Spleen (tissue), 11 donors: ENCODE results near the gene PLPP1. TPM values are rescaled to one million over a fixed set of nuclear protein-coding genes. Genes with fewer than 3 reads are reported as not detected.

ENCODE experiments used
- DNase-seq: peaks from one replicate; pipeline ENCODE4 v3.0.0-alpha.2; 2020
- H3K27ac ChIP-seq, 8 donors: fragments of 200-600 bp; sonication (generic) in 7 of 8; 1 replicate in 4 of 8; 2 replicates in 4 of 8; pipeline versions ENCODE4 v1.5.0 to v1.8.0; 2016 to 2021; ENCODE audit warnings: inconsistent platforms in 4 of 8, mild to moderate bottlenecking in 4 of 8, moderate library complexity in 1 of 8
- H3K27me3 ChIP-seq, 7 donors: fragments of 200-600 bp; sonication (generic) in 6 of 7; replicated peaks in 1 of 7; 1 replicate in 4 of 7; 2 replicates in 3 of 7; pipeline versions ENCODE4 v1.5.0 to v1.8.0; 2016 to 2021; ENCODE audit warnings: inconsistent platforms in 3 of 7, mild to moderate bottlenecking in 1 of 7
- H3K36me3 ChIP-seq, 6 donors: fragments of 200-600 bp; sonication (generic) in 5 of 6; 1 replicate in 4 of 6; 2 replicates in 2 of 6; pipeline versions ENCODE4 v1.5.0 to v1.8.0; 2016 to 2021; ENCODE audit warnings: inconsistent platforms in 2 of 6
- H3K4me1 ChIP-seq, 6 donors: fragments of 200-600 bp; sonication (generic) in 5 of 6; 1 replicate in 3 of 6; 2 replicates in 3 of 6; pipeline versions ENCODE4 v1.5.0 to v1.8.0; 2016 to 2021; ENCODE audit warnings: inconsistent platforms in 3 of 6
- H3K4me3 ChIP-seq, 8 donors: fragments of 200-600 bp; sonication (generic) in 7 of 8; 1 replicate in 4 of 8; 2 replicates in 4 of 8; pipeline versions ENCODE4 v1.5.0 to v1.8.0; 2016 to 2021; ENCODE audit warnings: inconsistent platforms in 4 of 8, mild to moderate bottlenecking in 4 of 8, moderate library complexity in 2 of 8
- H3K9me3 ChIP-seq, 8 donors: fragments of 200-600 bp; sonication (generic) in 7 of 8; 1 replicate in 4 of 8; 2 replicates in 4 of 8; pipeline versions ENCODE4 v1.5.0 to v1.8.0; 2016 to 2021; ENCODE audit warnings: inconsistent platforms in 4 of 8
- POLR2A ChIP-seq, 3 donors: fragments of 450-650 bp; IDR thresholded peaks; one replicate each; pipeline ENCODE4 v1.5.1; 2017; ENCODE audit warnings: antibody characterized with exemption in 3 of 3, mild to moderate bottlenecking in 1 of 3
- POLR2AphosphoS5 ChIP-seq, 3 donors: sonication (generic); formaldehyde crosslinking; IDR thresholded peaks; one replicate each; pipeline ENCODE4 v1.5.1; 2017; ENCODE audit warnings: antibody characterized with exemption in 3 of 3
- WGBS, 5 donors: extraction: QIAGEN DNeasy Blood & Tissue Kit in 3 of 5; methylation state at CpG; one replicate each; pipeline versions ENCODE4 v1.1.5 to v1.1.7; 2013 to 2018; 5-methylcytosine and 5-hydroxymethylcytosine counted together
- intact Hi-C: fragments of 100-400 bp; cut with DNase I; formaldehyde crosslinking; loops from one replicate; pipeline ENCODE4 v1.15.0; 2023; ENCODE audit warnings: low total_unique reads
- polyA plus RNA-seq, 3 donors: library from polyadenylated mRNA; stranded (reverse); fragments of 200-250 nt; gene quantifications; one replicate each; pipeline ENCODE4 v1.2.1, GENCODE V29; 2013
- total RNA-seq, 7 donors: library from RNA; depleted of rRNA in 3 of 7; stranded (reverse); fragments of >200 nt in 3 of 7; fragmentation: NEBNext Ultra II Directional in 4 of 7; extraction: Animal tissue kit (Norgen Biotek cat#: 25700) in 4 of 7; gene quantifications; one replicate each; pipeline versions ENCODE4 v1.1.0 to v1.2.1, GENCODE V29; 2016 to 2021
- TF ChIP-seq, protein P1 (sequence below), 11 experiments: fragments of 200-600 bp in 7 of 11; fragments of 450-650 bp in 4 of 11; sonication (generic) in 4 of 11; IDR thresholded peaks in 8 of 11; conservative IDR thresholded peaks in 3 of 11; 1 replicate in 7 of 11; 2 replicates in 4 of 11; pipeline versions ENCODE4 v1.4.0 to v1.8.0; 2016 to 2021; ENCODE audit warnings: antibody characterized with exemption in 11 of 11, inconsistent platforms in 4 of 11, mild to moderate bottlenecking in 1 of 11
- donor health status: healthy with polysubstance abuse.
- donor health status: DM: no; HTN: no; CAD: no; lungs with moderate emphysema.
- donor health status: DM: no; HTN: no; CAD: no.
- donor health status: Bipolar disorder and iron deficiency.
- donor health status: healthy.
- donor health status: DM: no; HTN: no; CAD: no.
- donor health status: DM: yes; HTN: yes; CAD: no.

The PLPP1 gene
- total and polyA plus RNA-seq, 10 donors = 17.0 to 95.5 (median 39.2) TPM

DNA sequence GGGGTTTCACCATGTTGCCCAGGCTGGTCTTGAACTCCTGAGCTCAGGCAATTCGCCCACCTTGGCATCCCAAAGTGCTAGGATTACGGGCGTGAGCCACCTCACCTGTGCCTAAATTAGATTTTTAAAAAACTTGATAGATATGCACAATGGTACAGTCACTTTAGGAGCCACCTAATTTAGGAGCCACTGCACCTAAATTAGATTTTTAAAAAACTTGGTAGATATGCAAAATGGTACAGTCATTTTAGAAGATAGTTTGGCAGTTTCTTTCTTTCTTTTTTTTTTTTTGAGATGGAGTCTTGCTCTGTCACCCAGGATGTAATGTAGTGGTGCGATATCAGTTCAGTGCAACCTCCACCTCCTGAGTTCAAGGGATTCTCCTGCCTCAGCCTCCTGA is 37.8 kb upstream of the PLPP1 start:
- TF ChIP-seq POLR2AphosphoS5 (IDR thresholded peaks at IDR 0.05) = no peak
- TF ChIP-seq, protein P1, sequence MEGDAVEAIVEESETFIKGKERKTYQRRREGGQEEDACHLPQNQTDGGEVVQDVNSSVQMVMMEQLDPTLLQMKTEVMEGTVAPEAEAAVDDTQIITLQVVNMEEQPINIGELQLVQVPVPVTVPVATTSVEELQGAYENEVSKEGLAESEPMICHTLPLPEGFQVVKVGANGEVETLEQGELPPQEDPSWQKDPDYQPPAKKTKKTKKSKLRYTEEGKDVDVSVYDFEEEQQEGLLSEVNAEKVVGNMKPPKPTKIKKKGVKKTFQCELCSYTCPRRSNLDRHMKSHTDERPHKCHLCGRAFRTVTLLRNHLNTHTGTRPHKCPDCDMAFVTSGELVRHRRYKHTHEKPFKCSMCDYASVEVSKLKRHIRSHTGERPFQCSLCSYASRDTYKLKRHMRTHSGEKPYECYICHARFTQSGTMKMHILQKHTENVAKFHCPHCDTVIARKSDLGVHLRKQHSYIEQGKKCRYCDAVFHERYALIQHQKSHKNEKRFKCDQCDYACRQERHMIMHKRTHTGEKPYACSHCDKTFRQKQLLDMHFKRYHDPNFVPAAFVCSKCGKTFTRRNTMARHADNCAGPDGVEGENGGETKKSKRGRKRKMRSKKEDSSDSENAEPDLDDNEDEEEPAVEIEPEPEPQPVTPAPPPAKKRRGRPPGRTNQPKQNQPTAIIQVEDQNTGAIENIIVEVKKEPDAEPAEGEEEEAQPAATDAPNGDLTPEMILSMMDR (IDR thresholded peaks at IDR 0.05 in 8 of 11, conservative IDR thresholded peaks at IDR 0.05 in 3 of 11) = no peak
- TF ChIP-seq POLR2A (IDR thresholded peaks at IDR 0.05) = no peak
- DNase-seq = no peak
- intact Hi-C loops = no loop called here
- no peak overlapping the region for H3K4me3 ChIP-seq
- no peak overlapping the region for H3K27ac ChIP-seq
- H3K4me1 ChIP-seq = peaks cover 0 to 16% (median 0%) of the 10 kb centered on the region in 6 donors
- H3K9me3 ChIP-seq = no peaks in the 10 kb centered on the region
- H3K27me3 ChIP-seq = no peaks in the 10 kb centered on the region
- no peaks in the 10 kb centered on the region for H3K36me3 ChIP-seq
- WGBS, 5 donors = 77 to 97% (median 84%) methylated on average over 4 of the region's 4 CpGs

DNA sequence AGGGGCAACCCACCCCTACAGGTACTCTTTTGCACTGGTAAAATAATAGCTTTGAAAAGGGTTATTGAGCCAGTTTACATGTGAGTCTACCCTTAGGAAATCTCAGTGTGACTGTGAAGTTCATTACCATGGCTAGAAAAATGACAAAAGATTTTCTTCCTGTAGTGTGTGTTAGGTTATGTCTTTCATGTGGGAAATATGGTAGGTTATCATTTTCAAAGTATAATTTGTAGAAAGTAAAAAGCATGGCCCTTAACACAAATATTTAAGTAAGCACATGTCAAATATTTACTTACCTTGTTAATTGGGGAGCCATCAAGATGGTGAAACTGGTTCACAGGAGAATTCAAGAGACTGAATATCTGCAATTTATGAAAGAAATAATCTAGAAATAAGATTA is 37.3 kb upstream of the PLPP1 start:
- intact Hi-C loops = no loop called here

DNA sequence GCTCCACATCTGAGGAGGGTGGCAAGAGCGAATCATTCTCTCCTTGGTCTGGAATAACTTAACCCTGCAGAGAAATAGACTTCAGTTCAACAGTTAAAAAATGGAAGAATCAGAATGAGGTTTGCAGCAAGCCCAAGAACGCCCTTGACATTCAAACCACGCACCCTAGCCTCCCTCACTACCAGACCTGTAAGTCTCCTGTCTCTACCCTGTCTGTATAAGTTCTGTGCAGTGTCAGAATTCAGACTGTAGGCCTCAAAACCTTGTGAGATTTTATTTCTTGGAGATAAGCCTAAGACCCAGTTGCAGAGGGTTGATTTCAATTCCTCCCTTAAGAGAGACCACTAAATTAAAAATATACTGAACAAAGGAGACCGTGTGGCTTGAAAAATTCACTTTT is 35.8 kb upstream of the PLPP1 start:
- intact Hi-C loops = no loop called here
- Histone ChIP-seq H3K4me1 (peaks cover 0 to 16% (median 0%) of the 10 kb centered on the region in 6 donors), H3K36me3 (no peaks in the 10 kb centered on the region), H3K4me3 (no peak overlapping the region), H3K27ac (peak overlapping the region in 3 of 8 donors; percentile 62 to 66 (median 66)), H3K9me3 (no peaks in the 10 kb centered on the region), H3K27me3 (no peaks in the 10 kb centered on the region)
- WGBS, 5 donors = 89 to 95% (median 95%) methylated on average over 4 of the region's 4 CpGs
- DNase-seq = no peak
- TF ChIP-seq POLR2AphosphoS5 (IDR thresholded peaks at IDR 0.05) = no peak
- TF ChIP-seq POLR2A (IDR thresholded peaks at IDR 0.05) = no peak
- TF ChIP-seq, protein P1 (IDR thresholded peaks at IDR 0.05 in 8 of 11, conservative IDR thresholded peaks at IDR 0.05 in 3 of 11) = no peak

More for the DNA sequence above, 37.3 kb upstream of the PLPP1 start:
- H3K4me3 ChIP-seq = no peak overlapping the region
- no peak overlapping the region for H3K27ac ChIP-seq
- H3K9me3 ChIP-seq = no peaks in the 10 kb centered on the region
- peaks cover 0 to 16% (median 0%) of the 10 kb centered on the region in 6 donors for H3K4me1 ChIP-seq
- no peaks in the 10 kb centered on the region for H3K27me3 ChIP-seq
- no peaks in the 10 kb centered on the region for H3K36me3 ChIP-seq
- no peak for DNase-seq
- no peak for TF ChIP-seq POLR2AphosphoS5 (IDR thresholded peaks at IDR 0.05)
- TF ChIP-seq, protein P1 (IDR thresholded peaks at IDR 0.05 in 8 of 11, conservative IDR thresholded peaks at IDR 0.05 in 3 of 11) = no peak
- TF ChIP-seq POLR2A (IDR thresholded peaks at IDR 0.05) = no peak

DNA sequence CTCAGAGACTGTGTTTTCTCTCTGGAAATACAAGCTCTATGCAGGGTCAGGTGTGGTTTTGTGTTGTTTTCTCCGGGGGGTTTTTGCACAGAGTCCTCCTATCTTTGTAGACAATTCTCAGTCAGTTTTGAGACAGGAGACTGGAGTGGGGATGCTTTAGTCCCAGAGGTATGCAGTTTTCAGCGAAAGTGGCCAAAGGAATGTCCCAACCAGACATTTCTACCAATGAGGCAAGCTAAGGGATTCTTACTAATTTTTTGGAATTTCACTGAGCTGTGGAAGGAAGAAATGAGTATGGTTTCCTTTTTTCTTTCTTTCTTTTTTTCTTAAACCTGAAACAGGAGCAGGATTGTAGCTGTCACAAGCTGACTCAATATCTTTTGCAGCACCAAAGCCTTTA is 35.3 kb upstream of the PLPP1 start:
- Histone ChIP-seq H3K9me3 (no peaks in the 10 kb centered on the region), H3K4me3 (no peak overlapping the region), H3K27me3 (no peaks in the 10 kb centered on the region), H3K27ac (peak overlapping the region in 4 of 8 donors; percentile 46 to 66 (median 64)), H3K4me1 (peaks cover 0 to 16% (median 0%) of the 10 kb centered on the region in 6 donors), H3K36me3 (no peaks in the 10 kb centered on the region)
- intact Hi-C loops = no loop called here
- no peak for DNase-seq
- TF ChIP-seq POLR2AphosphoS5 (IDR thresholded peaks at IDR 0.05) (no peak), POLR2A (IDR thresholded peaks at IDR 0.05) (no peak)
- TF ChIP-seq, protein P1 (IDR thresholded peaks at IDR 0.05 in 8 of 11, conservative IDR thresholded peaks at IDR 0.05 in 3 of 11) = no peak
- WGBS, 5 donors = 76 to 95% (median 86%) methylated on average over 2 of the region's 2 CpGs
